ENCODE data around the gene GPR135.

GPR135 gene

DNA sequence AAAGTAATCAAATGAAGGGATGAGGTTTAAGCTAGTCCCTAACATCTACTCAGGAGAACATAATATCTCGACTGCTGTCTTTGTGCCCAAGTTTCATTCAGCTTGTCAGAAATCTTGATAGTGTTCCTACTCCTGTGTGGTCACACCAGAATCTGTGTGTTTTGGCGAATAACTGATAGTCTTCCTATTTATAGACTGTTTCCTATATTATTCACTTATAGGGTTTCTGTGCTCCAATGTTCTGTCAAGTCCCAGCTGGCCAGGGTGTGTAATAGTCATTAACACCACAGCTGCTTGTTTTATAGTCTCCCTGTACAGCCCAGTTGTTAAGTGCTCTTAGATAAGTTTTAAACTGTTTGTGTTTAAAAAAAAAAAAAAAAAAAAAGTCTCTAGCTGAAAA, 45.9 kb downstream of the GPR135 start:
- no peak for DNase-seq (ENCODE audit: low spot score)
- H3K27ac ChIP-seq = peak overlapping the region; percentile 28; the same call in 1 of the 2 replicates
- TF ChIP-seq, protein P1, sequence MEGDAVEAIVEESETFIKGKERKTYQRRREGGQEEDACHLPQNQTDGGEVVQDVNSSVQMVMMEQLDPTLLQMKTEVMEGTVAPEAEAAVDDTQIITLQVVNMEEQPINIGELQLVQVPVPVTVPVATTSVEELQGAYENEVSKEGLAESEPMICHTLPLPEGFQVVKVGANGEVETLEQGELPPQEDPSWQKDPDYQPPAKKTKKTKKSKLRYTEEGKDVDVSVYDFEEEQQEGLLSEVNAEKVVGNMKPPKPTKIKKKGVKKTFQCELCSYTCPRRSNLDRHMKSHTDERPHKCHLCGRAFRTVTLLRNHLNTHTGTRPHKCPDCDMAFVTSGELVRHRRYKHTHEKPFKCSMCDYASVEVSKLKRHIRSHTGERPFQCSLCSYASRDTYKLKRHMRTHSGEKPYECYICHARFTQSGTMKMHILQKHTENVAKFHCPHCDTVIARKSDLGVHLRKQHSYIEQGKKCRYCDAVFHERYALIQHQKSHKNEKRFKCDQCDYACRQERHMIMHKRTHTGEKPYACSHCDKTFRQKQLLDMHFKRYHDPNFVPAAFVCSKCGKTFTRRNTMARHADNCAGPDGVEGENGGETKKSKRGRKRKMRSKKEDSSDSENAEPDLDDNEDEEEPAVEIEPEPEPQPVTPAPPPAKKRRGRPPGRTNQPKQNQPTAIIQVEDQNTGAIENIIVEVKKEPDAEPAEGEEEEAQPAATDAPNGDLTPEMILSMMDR (conservative IDR thresholded peaks at IDR 0.05; ENCODE audit: low read depth) = no peak
- CTCF ChIA-PET = no interaction called here
- POLR2A ChIA-PET (ENCODE audit: low non-redundant PET) = no interaction called here

DNA sequence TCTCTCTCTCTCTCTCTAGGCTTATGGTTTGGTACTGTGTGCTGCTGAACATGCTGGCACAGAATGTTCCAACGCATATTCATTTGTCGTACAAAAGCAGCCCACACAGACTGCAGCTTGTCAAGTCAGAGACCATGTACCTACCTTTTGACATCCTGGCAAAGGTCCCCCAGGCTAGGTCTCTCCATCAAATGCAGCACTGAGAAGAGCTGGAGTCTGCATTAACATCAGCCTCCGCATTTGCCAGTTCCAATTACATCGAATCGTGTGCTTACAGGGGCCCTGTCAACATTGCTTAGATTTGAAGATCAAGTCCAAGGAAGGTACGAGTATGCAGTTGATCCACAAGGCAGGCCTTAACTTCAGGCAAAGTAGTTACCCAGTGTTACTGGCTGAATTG, 47.9 kb downstream of the GPR135 start:
- no peak overlapping the region for H3K27ac ChIP-seq
- TF ChIP-seq, protein P1 (conservative IDR thresholded peaks at IDR 0.05; ENCODE audit: low read depth) = no peak
- CTCF ChIA-PET = no interaction called here
- POLR2A ChIA-PET (ENCODE audit: low non-redundant PET) = no interaction called here
- DNase-seq (ENCODE audit: low spot score) = no peak

DNA sequence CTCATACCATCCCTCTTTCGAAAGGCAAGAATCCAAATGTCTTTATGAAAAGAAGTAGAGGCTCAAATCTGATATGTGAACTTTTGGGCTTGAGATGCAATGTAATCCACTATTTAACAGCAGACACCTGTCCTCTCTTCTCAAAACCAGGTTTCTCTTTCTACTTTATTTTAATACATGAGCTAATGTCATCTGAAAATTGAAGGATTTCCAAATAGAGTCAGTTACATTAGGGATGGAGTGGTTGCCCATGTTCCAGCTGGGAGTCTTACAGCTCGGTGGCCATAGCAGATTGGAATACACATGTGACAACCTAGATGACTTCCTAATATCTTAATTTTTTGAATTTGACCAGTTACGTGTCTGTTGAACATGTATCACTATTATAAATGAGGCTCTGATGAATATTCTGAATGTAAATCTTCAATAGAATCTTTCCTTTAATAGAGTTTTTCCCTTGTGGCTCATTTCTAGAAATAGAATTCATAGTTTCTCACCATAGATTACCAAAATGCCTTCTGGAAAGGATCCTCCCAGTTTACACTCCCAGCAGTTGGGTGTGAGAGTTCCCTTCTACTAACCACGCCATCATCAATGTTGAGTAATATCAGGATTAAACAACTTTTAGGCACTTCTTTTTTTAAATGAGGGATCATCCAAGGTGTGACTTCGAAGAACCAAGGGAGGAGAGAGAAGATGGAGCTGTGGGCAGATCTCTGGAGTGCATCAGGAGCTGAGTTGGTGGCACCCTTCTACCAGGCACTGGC, 49.2 kb downstream of the GPR135 start:
- CTCF ChIA-PET = no interaction called here
- TF ChIP-seq, protein P1 (conservative IDR thresholded peaks at IDR 0.05; ENCODE audit: low read depth) = no peak
- no peak for DNase-seq (ENCODE audit: low spot score)
- no peak overlapping the region for H3K27ac ChIP-seq
- POLR2A ChIA-PET (ENCODE audit: low non-redundant PET) = no interaction called here

Measured in RWPE1 (cell line).